MCF 10A (cell line): ENCODE measurements around the gene PLCB1. TPM values are rescaled to one million over a fixed set of nuclear protein-coding genes. Genes with fewer than 3 reads are reported as not detected.

Experiments used
- BruUV-seq: library from RNA; stranded (reverse); fragments of 400-500 nt; replicated peaks from 2 replicates; lab custom pipeline; 2021; lab: Mats Ljungman, UMichigan
- CTCF ChIA-PET: fragments of 300-600 bp; sonication (Branson Sonifier 250); formaldehyde crosslinking; extraction: SDS; loops from one replicate; lab custom pipeline; 2021; ENCODE audit warnings: antibody characterized with exemption, inconsistent platforms; lab: Yijun Ruan, JAX
- POLR2A ChIA-PET: fragments of 300-600, 350-650 bp; sonication (Branson Sonifier 250); formaldehyde crosslinking; extraction: SDS; loops from one replicate; lab custom pipeline; 2020; ENCODE audit warnings: antibody characterized with exemption, inconsistent platforms; lab: Yijun Ruan, JAX
- DNase-seq: peaks from one replicate; pipeline ENCODE4 v3.0.0-alpha.2; 2018; ENCODE audit not compliant: unreplicated experiment
- H3K27ac Mint-ChIP-seq: one replicate; pipeline ENCODE4 v1.8.0; 2022; ENCODE audit warnings: mild to moderate bottlenecking, low read depth, mixed read lengths; ENCODE audit not compliant: unreplicated experiment
- H3K27me3 Mint-ChIP-seq: one replicate; pipeline ENCODE4 v1.8.0; 2022; ENCODE audit warnings: mixed read lengths; ENCODE audit not compliant: insufficient read depth, unreplicated experiment
- H3K36me3 Mint-ChIP-seq: one replicate; pipeline ENCODE4 v1.8.0; 2022; ENCODE audit warnings: mild to moderate bottlenecking, moderate library complexity, mixed read lengths; ENCODE audit not compliant: insufficient read depth, unreplicated experiment
- H3K4me1 Mint-ChIP-seq: one replicate; pipeline ENCODE4 v1.8.0; 2022; ENCODE audit warnings: mixed read lengths; ENCODE audit not compliant: insufficient read depth, unreplicated experiment
- H3K4me3 Mint-ChIP-seq: one replicate; pipeline ENCODE4 v1.8.0; 2022; ENCODE audit warnings: mild to moderate bottlenecking, moderate library complexity, mixed read lengths; ENCODE audit not compliant: unreplicated experiment
- H3K9me3 Mint-ChIP-seq: one replicate; pipeline ENCODE4 v1.8.0; 2022; ENCODE audit warnings: mixed read lengths; ENCODE audit not compliant: unreplicated experiment
- CTCF ChIP-seq: fragments of 200-600 bp; IDR thresholded peaks from one replicate; pipeline ENCODE4 v1.8.0; 2022; ENCODE audit warnings: antibody characterized with exemption, mild to moderate bottlenecking; ENCODE audit not compliant: unreplicated experiment
- intact Hi-C: fragments of 100-400 bp; cut with micrococcal nuclease; formaldehyde crosslinking; loops from 2 replicates; pipeline ENCODE4 v1.14.1; 2022
- total RNA-seq: library from RNA; stranded (reverse); gene quantifications from 2 replicates; pipeline ENCODE4 v1.2.3, GENCODE V29; 2022

Gene PLCB1
- total RNA-seq, 1 experiment from 2014 or later = 5.9 TPM

GRCh38 chr20:8876366-8876765 lies 744.3 kb downstream of the PLCB1 start:
- no peak for TF ChIP-seq CTCF
- no TSS peak for BruUV-seq
- Mint-ChIP-seq H3K9me3 (no peaks in the 10 kb centered on the region), H3K4me3 (no peak overlapping the region), H3K27ac (no peak overlapping the region), H3K36me3 (no peaks in the 10 kb centered on the region), H3K27me3 (no peaks in the 10 kb centered on the region), H3K4me1 (no peaks in the 10 kb centered on the region)
- ChIA-PET POLR2A (no interaction called here), CTCF (interaction anchor here (0.6 to 1.4 kb wide), 3 partner anchors 101 to 483 kb away, joined by 3 to 6 read pairs (median 3); no protein-coding TSS in a partner anchor)
- intact Hi-C loops = no loop called here
- no peak for DNase-seq

- no peak for TF ChIP-seq CTCF
- CTCF ChIA-PET = interaction anchor here (0.6 to 1.1 kb wide), 3 partner anchors 23 to 586 kb away, joined by 3 to 6 read pairs (median 3); no protein-coding TSS in a partner anchor
Observed at GRCh38 chr20:8877294-8877693, 745.2 kb downstream of the PLCB1 start.

GRCh38 chr20:8879669-8880068 lies 747.6 kb downstream of the PLCB1 start:
- BruUV-seq = no TSS peak
- TF ChIP-seq CTCF = no peak
- Mint-ChIP-seq H3K36me3 (no peaks in the 10 kb centered on the region), H3K9me3 (no peaks in the 10 kb centered on the region), H3K4me3 (no peak overlapping the region), H3K4me1 (no peaks in the 10 kb centered on the region), H3K27me3 (no peaks in the 10 kb centered on the region), H3K27ac (no peak overlapping the region)
- POLR2A ChIA-PET = interaction anchor here (0.7 kb wide), 1 partner anchor 231 kb away, joined by 3 read pairs; no protein-coding TSS in a partner anchor
- no peak for DNase-seq
- intact Hi-C loops = no loop called here
- CTCF ChIA-PET = interaction anchor here (0.6 to 2.0 kb wide), 6 partner anchors 16 to 542 kb away, joined by 3 to 12 read pairs (median 3); no protein-coding TSS in a partner anchor

More at GRCh38 chr20:8877294-8877693, 745.2 kb downstream of the PLCB1 start:
- POLR2A ChIA-PET = no interaction called here
- Mint-ChIP-seq H3K27me3 (no peaks in the 10 kb centered on the region), H3K4me1 (no peaks in the 10 kb centered on the region), H3K9me3 (no peaks in the 10 kb centered on the region), H3K4me3 (no peak overlapping the region), H3K27ac (no peak overlapping the region), H3K36me3 (no peaks in the 10 kb centered on the region)
- intact Hi-C loops = no loop called here
- DNase-seq = no peak
- no TSS peak for BruUV-seq

- ChIA-PET POLR2A (interaction anchor here (0.6 to 0.9 kb wide), 3 partner anchors 12 to 231 kb away, joined by 3 read pairs; no protein-coding TSS in a partner anchor), CTCF (interaction anchor here (0.6 to 2.0 kb wide), 8 partner anchors 17 to 677 kb away, joined by 3 to 12 read pairs (median 3); no protein-coding TSS in a partner anchor)
- TF ChIP-seq CTCF = no peak
- Mint-ChIP-seq H3K27ac (no peak overlapping the region), H3K4me1 (no peaks in the 10 kb centered on the region), H3K27me3 (no peaks in the 10 kb centered on the region), H3K36me3 (no peaks in the 10 kb centered on the region), H3K4me3 (no peak overlapping the region), H3K9me3 (no peaks in the 10 kb centered on the region)
- DNase-seq = no peak
- intact Hi-C loops = no loop called here
- no TSS peak for BruUV-seq
Observed at GRCh38 chr20:8880085-8880853, 748.2 kb downstream of the PLCB1 start.
